Raji (cell line): ENCODE data around the gene NTN4.

ENCODE experiments used
- POLR2A ChIP-seq: IDR thresholded peaks from 2 replicates; pipeline ENCODE4 v1.6.1; 2011; ENCODE audit warnings: low read depth, low read length, control low read depth; ENCODE audit not compliant: insufficient read depth

The NTN4 gene

GRCh38 chr12:95805864-95806671 lies 15.5 kb upstream of the NTN4 start:
- no peak for TF ChIP-seq POLR2A

GRCh38 chr12:95804291-95804690 lies 13.7 kb upstream of the NTN4 start:
- no peak for TF ChIP-seq POLR2A

GRCh38 chr12:95803817-95804216 lies 13.3 kb upstream of the NTN4 start:
- no peak for TF ChIP-seq POLR2A

- no peak for TF ChIP-seq POLR2A
Measured at GRCh38 chr12:95802482-95803270, 12.1 kb upstream of the NTN4 start.

- no peak for TF ChIP-seq POLR2A
Measured at GRCh38 chr12:95796982-95797289, 6.4 kb upstream of the NTN4 start.

- no peak for TF ChIP-seq POLR2A
Measured at GRCh38 chr12:95796225-95796981, 5.8 kb upstream of the NTN4 start.

- no peak for TF ChIP-seq POLR2A
Measured at GRCh38 chr12:95790917-95791849, 619 bp upstream of the NTN4 start.

- no peak for TF ChIP-seq POLR2A
Measured at GRCh38 chr12:95789126-95790032, 1.2 kb downstream of the NTN4 start.

- no peak for TF ChIP-seq POLR2A
Measured at GRCh38 chr12:95788637-95789036, 1.9 kb downstream of the NTN4 start.

- TF ChIP-seq POLR2A: no peak
Measured at GRCh38 chr12:95787274-95787818, 3.2 kb downstream of the NTN4 start.

- TF ChIP-seq POLR2A: no peak
Measured at GRCh38 chr12:95784915-95785314, 5.6 kb downstream of the NTN4 start.

- no peak for TF ChIP-seq POLR2A
Measured at GRCh38 chr12:95784286-95784685, 6.3 kb downstream of the NTN4 start.

- TF ChIP-seq POLR2A: no peak
Measured at GRCh38 chr12:95774311-95775045, 16.1 kb downstream of the NTN4 start.
